Vagina (tissue), 2 donors: Measurements from ENCODE around the gene GNB2. TPM values are rescaled to one million over a fixed set of nuclear protein-coding genes. Genes with fewer than 3 reads are reported as not detected.
"Not testable (repeated sequence)": the region's sequence is repeated elsewhere in the genome, so short reads cannot be mapped to it uniquely, and the experiment has no call there.

Experiments used
- DNase-seq, 2 donors: peaks; one replicate each; pipeline ENCODE4 v3.0.0-alpha.2; 2017; ENCODE audit errors: extremely low spot score in 2 of 2
- H3K27ac ChIP-seq: fragments of 200-600 bp; sonication (generic); one replicate; pipeline ENCODE4 v1.5.1; 2019
- H3K27me3 ChIP-seq: fragments of 200-600 bp; sonication (generic); one replicate; pipeline ENCODE4 v1.5.1; 2019
- H3K36me3 ChIP-seq, 2 donors: fragments of 200-600 bp; sonication (generic); one replicate each; pipeline ENCODE4 v1.5.1; 2017 to 2019
- H3K4me1 ChIP-seq: fragments of 200-600 bp; sonication (generic); one replicate; pipeline ENCODE4 v1.5.1; 2019
- H3K4me3 ChIP-seq, 2 donors: fragments of 200-600 bp; sonication (generic); 1 replicate in 1 of 2; 2 replicates in 1 of 2; pipeline ENCODE4 v1.5.1; 2016 to 2019
- H3K9me3 ChIP-seq: fragments of 200-600 bp; sonication (generic); one replicate; pipeline ENCODE4 v1.5.1; 2019
- CTCF ChIP-seq, 3 experiments: fragments of 450-650 bp in 2 of 3; fragments of 200-600 bp in 1 of 3; sonication (generic) in 1 of 3; IDR thresholded peaks; one replicate each; pipeline ENCODE4 v1.5.1; 2017 to 2019; ENCODE audit warnings: antibody characterized with exemption in 3 of 3, mild to moderate bottlenecking in 2 of 3, moderate library complexity in 2 of 3
- POLR2A ChIP-seq, 2 donors: fragments of 450-650 bp; IDR thresholded peaks; one replicate each; pipeline ENCODE4 v1.6.1; 2017; ENCODE audit warnings: antibody characterized with exemption in 2 of 2, mild to moderate bottlenecking in 2 of 2, moderate library complexity in 2 of 2
- POLR2AphosphoS5 ChIP-seq, 2 donors: sonication (generic); formaldehyde crosslinking; IDR thresholded peaks; one replicate each; pipeline ENCODE4 v1.9.0; 2017; ENCODE audit warnings: antibody characterized with exemption in 2 of 2, mild to moderate bottlenecking in 2 of 2, low read depth in 1 of 2; ENCODE audit not compliant: insufficient read depth in 1 of 2
- intact Hi-C: fragments of 100-400 bp; cut with DNase I; formaldehyde crosslinking; loops from one replicate; pipeline ENCODE4 v1.15.1; 2023
- total RNA-seq: library from RNA; depleted of rRNA; stranded (reverse); fragments of >200 nt; gene quantifications from one replicate; pipeline ENCODE4 v1.2.3, GENCODE V29; 2016

Gene GNB2
- total RNA-seq, 1 donor from 2014 or later = 283 TPM

- Histone ChIP-seq H3K4me1 (peaks cover 34% of the 10 kb centered on the region), H3K27ac (no peak overlapping the region), H3K27me3 (peaks cover 4% of the 10 kb centered on the region), H3K36me3 (no peaks in the 10 kb centered on the region), H3K4me3 (no peak overlapping the region), H3K9me3 (no peaks in the 10 kb centered on the region)
- intact Hi-C loops = no loop called here
- DNase-seq = no peak
- TF ChIP-seq CTCF (IDR thresholded peaks at IDR 0.05) = no peak
- no peak for TF ChIP-seq POLR2A (IDR thresholded peaks at IDR 0.05)
- TF ChIP-seq POLR2AphosphoS5 (IDR thresholded peaks at IDR 0.05; ENCODE audit: insufficient read depth in 1 of 2, low read depth in 1 of 2) = no peak
These were observed 49.1 kb downstream of the GNB2 start for GRCh38 chr7:100722480-100723212.

GRCh38 chr7:100723732-100724275, 50.3 kb downstream of the GNB2 start:
- no peak for DNase-seq
- intact Hi-C loops = no loop called here
- Histone ChIP-seq H3K27ac (no peak overlapping the region), H3K27me3 (peaks cover 4% of the 10 kb centered on the region), H3K36me3 (no peaks in the 10 kb centered on the region), H3K4me1 (peaks cover 34% of the 10 kb centered on the region), H3K9me3 (no peaks in the 10 kb centered on the region), H3K4me3 (no peak overlapping the region)
- no peak for TF ChIP-seq POLR2A (IDR thresholded peaks at IDR 0.05)
- TF ChIP-seq POLR2AphosphoS5 (IDR thresholded peaks at IDR 0.05; ENCODE audit: insufficient read depth in 1 of 2, low read depth in 1 of 2) = no peak
- TF ChIP-seq CTCF (IDR thresholded peaks at IDR 0.05) = no peak

- H3K27me3 ChIP-seq, H3K36me3 ChIP-seq, DNase-seq, H3K27ac ChIP-seq, H3K9me3 ChIP-seq, intact Hi-C loops, H3K4me3 ChIP-seq: not testable (repeated sequence)
- H3K4me1 ChIP-seq = peaks cover 34% of the 10 kb centered on the region
These were observed 50.8 kb downstream of the GNB2 start for GRCh38 chr7:100724364-100724763.

- Histone ChIP-seq H3K4me1 (peaks cover 21% of the 10 kb centered on the region), H3K27ac (peak overlapping the region; percentile 48), H3K27me3 (no peaks in the 10 kb centered on the region), H3K9me3 (no peaks in the 10 kb centered on the region), H3K4me3 (no peak overlapping the region), H3K36me3 (no peaks in the 10 kb centered on the region)
- intact Hi-C loops = no loop called here
- no peak for DNase-seq
- TF ChIP-seq POLR2AphosphoS5 (IDR thresholded peaks at IDR 0.05; ENCODE audit: insufficient read depth in 1 of 2, low read depth in 1 of 2) = no peak
- TF ChIP-seq POLR2A (IDR thresholded peaks at IDR 0.05) = no peak
- no peak for TF ChIP-seq CTCF (IDR thresholded peaks at IDR 0.05)
These were observed 53.6 kb downstream of the GNB2 start for GRCh38 chr7:100726996-100727761.

GRCh38 chr7:100728196-100728595, 54.7 kb downstream of the GNB2 start:
- no peaks in the 10 kb centered on the region for H3K36me3 ChIP-seq
- H3K9me3 ChIP-seq = no peaks in the 10 kb centered on the region
- no peak for DNase-seq
- H3K27me3 ChIP-seq = no peaks in the 10 kb centered on the region
- no peak overlapping the region for H3K4me3 ChIP-seq
- peaks cover 21% of the 10 kb centered on the region for H3K4me1 ChIP-seq
- TF ChIP-seq POLR2AphosphoS5 (IDR thresholded peaks at IDR 0.05; ENCODE audit: insufficient read depth in 1 of 2, low read depth in 1 of 2) (no peak), CTCF (IDR thresholded peaks at IDR 0.05) (no peak), POLR2A (IDR thresholded peaks at IDR 0.05) (no peak)
- intact Hi-C loops = no loop called here
- H3K27ac ChIP-seq = no peak overlapping the region

Other genes starting within 250 kb of the GNB2 start
- 5.9 TPM for gene ZCWPW1, start 245.0 kb upstream of the GNB2 start, total RNA-seq
- 38.3 TPM for gene MEPCE, start 243.9 kb upstream of the GNB2 start, total RNA-seq
- 24.6 TPM for gene PPP1R35, start 237.2 kb upstream of the GNB2 start, total RNA-seq
- gene SPACDR, start 209.5 kb upstream of the GNB2 start, total RNA-seq = not detected
- gene TSC22D4, start 194.5 kb upstream of the GNB2 start, total RNA-seq = 34.6 TPM
- 3.9 TPM for gene NYAP1, start 189.8 kb upstream of the GNB2 start, total RNA-seq
- gene AGFG2, start 134.5 kb upstream of the GNB2 start, total RNA-seq = 37.6 TPM
- gene SAP25, start 99.8 kb upstream of the GNB2 start, total RNA-seq = 2.9 TPM
- gene LRCH4, start 87.6 kb upstream of the GNB2 start, total RNA-seq = 72.2 TPM
- 0.98 TPM for gene FBXO24, start 87.4 kb upstream of the GNB2 start, total RNA-seq
- 85.4 TPM for gene PCOLCE, start 71.4 kb upstream of the GNB2 start, total RNA-seq
- gene MOSPD3, start 61.2 kb upstream of the GNB2 start, total RNA-seq = 11.8 TPM
- 0.25 TPM for gene TFR2, start 32.2 kb upstream of the GNB2 start, total RNA-seq
- 0.49 TPM for gene ACTL6B, start 17.3 kb upstream of the GNB2 start, total RNA-seq
- 20.6 TPM for gene GIGYF1, start 20.5 kb downstream of the GNB2 start, total RNA-seq
- gene POP7, start 32.4 kb downstream of the GNB2 start, total RNA-seq = 44.0 TPM
- gene EPO, start 46.7 kb downstream of the GNB2 start, total RNA-seq = not detected
- gene ZAN, start 59.9 kb downstream of the GNB2 start, total RNA-seq = not detected
- gene EPHB4, start 153.8 kb downstream of the GNB2 start, total RNA-seq = 72.4 TPM
- gene SLC12A9, start 179.0 kb downstream of the GNB2 start, total RNA-seq = 15.7 TPM
- 52.1 TPM for gene TRIP6, start 193.6 kb downstream of the GNB2 start, total RNA-seq
- gene SRRT, start 201.4 kb downstream of the GNB2 start, total RNA-seq = 96.5 TPM
- gene UFSP1, start 216.0 kb downstream of the GNB2 start, total RNA-seq = 3.4 TPM
- 9.3 TPM for gene ACHE, start 222.1 kb downstream of the GNB2 start, total RNA-seq